Measurements from ENCODE around the gene NKRF. TPM values are rescaled to one million over a fixed set of nuclear protein-coding genes. Genes with fewer than 3 reads are reported as not detected.
A peak's percentile ranks its signal among the peaks of the same experiment; 100 is the strongest.

Gene NKRF
- total RNA-seq, 2 experiments from 2014 or later: 10.7 to 20.7 TPM

GRCh38 chrX:119625843-119626242, 19.6 kb upstream of the NKRF start:
- Histone ChIP-seq H3K9me3 (ENCODE audit: low read length) (no peaks in the 10 kb centered on the region), H4K20me1 (ENCODE audit: insufficient read depth, low read length) (no peaks in the 10 kb centered on the region), H3K9me2 (ENCODE audit: insufficient read depth, low read length) (no peaks in the 10 kb centered on the region), H3K4me1 (ENCODE audit: insufficient read depth, low read length, poor library complexity, severe bottlenecking) (peaks cover 5% of the 10 kb centered on the region), H2AFZ (ENCODE audit: low read length) (no peak overlapping the region), H3K4me3 (ENCODE audit: low read depth, low read length, poor library complexity, severe bottlenecking) (no peak overlapping the region), H3K79me2 (ENCODE audit: insufficient read depth, low read depth, low read length) (no peaks in the 10 kb centered on the region), H3K4me2 (ENCODE audit: low read length) (no peak overlapping the region), H3K27ac (ENCODE audit: low read depth, low read length, poor library complexity, severe bottlenecking) (no peak overlapping the region), H3K36me3 (ENCODE audit: insufficient read depth, low read length) (peaks cover 70% of the 10 kb centered on the region)
- no TSS peak for BruUV-seq (replicated peaks)
- ChIA-PET POLR2A (interaction anchor here (0.6 kb wide), 2 partner anchors 67 to 163 kb away, joined by 3 to 4 read pairs; partner anchors contain the start of gene SEPTIN6), CTCF (ENCODE audit: unreplicated experiment) (no interaction called here)
- no peak for TF ChIP-seq CTCF (conservative IDR thresholded peaks at IDR 0.05; ENCODE audit: low read length)
- TF ChIP-seq EZH2phosphoT487 (IDR thresholded peaks at IDR 0.05; ENCODE audit: borderline replicate concordance, low read depth, low read length): no peak
- intact Hi-C loops (cut with micrococcal nuclease; ENCODE audit: unreplicated experiment): no loop called here
- DNase-seq (ENCODE audit: low spot score): no peak

GRCh38 chrX:119624951-119625668, 18.9 kb upstream of the NKRF start:
- H3K4me3 ChIP-seq (ENCODE audit: low read depth, low read length, poor library complexity, severe bottlenecking): no peak overlapping the region
- no peaks in the 10 kb centered on the region for H4K20me1 ChIP-seq (ENCODE audit: insufficient read depth, low read length)
- H2AFZ ChIP-seq (ENCODE audit: low read length): no peak overlapping the region
- intact Hi-C loops (cut with micrococcal nuclease; ENCODE audit: unreplicated experiment): loop anchor here (5.0 kb wide), 1 partner anchor 152 kb away; no protein-coding TSS in a partner anchor
- no peak overlapping the region for H3K27ac ChIP-seq (ENCODE audit: low read depth, low read length, poor library complexity, severe bottlenecking)
- peaks cover 5% of the 10 kb centered on the region for H3K4me1 ChIP-seq (ENCODE audit: insufficient read depth, low read length, poor library complexity, severe bottlenecking)
- H3K9me3 ChIP-seq (ENCODE audit: low read length): no peaks in the 10 kb centered on the region
- no peak for DNase-seq (ENCODE audit: low spot score)
- no peaks in the 10 kb centered on the region for H3K9me2 ChIP-seq (ENCODE audit: insufficient read depth, low read length)
- H3K79me2 ChIP-seq (ENCODE audit: insufficient read depth, low read depth, low read length): no peaks in the 10 kb centered on the region
- no peak overlapping the region for H3K4me2 ChIP-seq (ENCODE audit: low read length)
- no peak for TF ChIP-seq CTCF (conservative IDR thresholded peaks at IDR 0.05; ENCODE audit: low read length)
- no peak for TF ChIP-seq EZH2phosphoT487 (IDR thresholded peaks at IDR 0.05; ENCODE audit: borderline replicate concordance, low read depth, low read length)
- ChIA-PET CTCF (ENCODE audit: unreplicated experiment) (no interaction called here), POLR2A (interaction anchor here (0.6 to 0.7 kb wide), 5 partner anchors 12 to 243 kb away, joined by 3 to 5 read pairs (median 4); partner anchors contain the start of gene SEPTIN6)
- TSS peak; percentile 14 for BruUV-seq (replicated peaks)
- H3K36me3 ChIP-seq (ENCODE audit: insufficient read depth, low read length): peaks cover 63% of the 10 kb centered on the region

GRCh38 chrX:119624417-119624816, 18.2 kb upstream of the NKRF start:
- Histone ChIP-seq H3K4me1 (ENCODE audit: insufficient read depth, low read length, poor library complexity, severe bottlenecking) (peaks cover 12% of the 10 kb centered on the region), H3K79me2 (ENCODE audit: insufficient read depth, low read depth, low read length) (no peaks in the 10 kb centered on the region), H3K27ac (ENCODE audit: low read depth, low read length, poor library complexity, severe bottlenecking) (no peak overlapping the region), H3K9me3 (ENCODE audit: low read length) (no peaks in the 10 kb centered on the region), H3K4me3 (ENCODE audit: low read depth, low read length, poor library complexity, severe bottlenecking) (no peak overlapping the region), H4K20me1 (ENCODE audit: insufficient read depth, low read length) (no peaks in the 10 kb centered on the region), H2AFZ (ENCODE audit: low read length) (no peak overlapping the region), H3K36me3 (ENCODE audit: insufficient read depth, low read length) (peaks cover 61% of the 10 kb centered on the region), H3K9me2 (ENCODE audit: insufficient read depth, low read length) (no peaks in the 10 kb centered on the region), H3K4me2 (ENCODE audit: low read length) (no peak overlapping the region)
- TF ChIP-seq EZH2phosphoT487 (IDR thresholded peaks at IDR 0.05; ENCODE audit: borderline replicate concordance, low read depth, low read length) (no peak), CTCF (conservative IDR thresholded peaks at IDR 0.05; ENCODE audit: low read length) (no peak)
- POLR2A ChIA-PET: interaction anchor here (0.7 kb wide), 2 partner anchors 13 to 47 kb away, joined by 4 to 5 read pairs; no protein-coding TSS in a partner anchor
- CTCF ChIA-PET (ENCODE audit: unreplicated experiment): no interaction called here
- DNase-seq (ENCODE audit: low spot score): no peak
- intact Hi-C loops (cut with micrococcal nuclease; ENCODE audit: unreplicated experiment): loop anchor here (5.0 kb wide), 1 partner anchor 153 kb away; no protein-coding TSS in a partner anchor
- BruUV-seq (replicated peaks): no TSS peak

Data from OCI-LY7 (cell line).